B cell (primary cell): ENCODE results near the gene CAMTA2. TPM values are rescaled to one million over a fixed set of nuclear protein-coding genes. Genes with fewer than 3 reads are reported as not detected.

ENCODE experiments used
- ATAC-seq: fragments of 200-7000 bp; cut with Tn5 transposase; one replicate; pipeline ENCODE4 v1.10.0; 2021; ENCODE audit warnings: low read depth, mild to moderate bottlenecking, moderate number of reproducible peaks, moderate library complexity
- CTCF ChIA-PET: fragments of 350-600 bp; sonication (Branson Sonifier 250); formaldehyde crosslinking; loops from one replicate; lab custom pipeline; 2021; ENCODE audit warnings: antibody characterized with exemption, inconsistent platforms; lab: Charles Lee
- POLR2A ChIA-PET: fragments of 350-600 bp; sonication (Branson Sonifier 250); formaldehyde crosslinking; loops from one replicate; lab custom pipeline; 2021; ENCODE audit warnings: antibody characterized with exemption; lab: Charles Lee
- DNase-seq: peaks from one replicate; pipeline ENCODE4 v3.0.0; 2013
- H2AFZ ChIP-seq: 2 replicates; pipeline ENCODE4 v1.6.1; 2012; ENCODE audit warnings: mild to moderate bottlenecking, low read depth, low read length; ENCODE audit not compliant: insufficient read depth, poor library complexity, severe bottlenecking
- H3K27ac ChIP-seq, 2 donors: 1 replicate in 1 of 2; 2 replicates in 1 of 2; pipeline ENCODE4 v1.5.1; 2012 to 2013; ENCODE audit warnings: low read length in 2 of 2, mild to moderate bottlenecking in 2 of 2, moderate library complexity in 1 of 2
- H3K27me3 ChIP-seq, 4 experiments: fragments of 200-600 bp in 1 of 4; sonication (generic) in 1 of 4; replicated peaks in 1 of 4; 1 replicate in 2 of 4; 2 replicates in 2 of 4; pipeline versions ENCODE4 v1.6.1 to v1.7.0; 2013 to 2016; ENCODE audit warnings: low read length in 3 of 4, mild to moderate bottlenecking in 2 of 4, mixed read lengths in 1 of 4, moderate library complexity in 1 of 4; ENCODE audit not compliant: insufficient read depth in 4 of 4, control insufficient read depth in 3 of 4; ENCODE audit errors: control extremely low read depth in 1 of 4
- H3K36me3 ChIP-seq, 2 experiments: replicated peaks in 1 of 2; 1 replicate in 1 of 2; 2 replicates in 1 of 2; pipeline versions ENCODE4 v1.6.1 to v1.7.1; 2013; ENCODE audit warnings: low read length in 1 of 2; ENCODE audit not compliant: insufficient read depth in 2 of 2, control insufficient read depth in 1 of 2; ENCODE audit errors: control extremely low read depth in 1 of 2, extremely low read depth in 1 of 2
- H3K4me1 ChIP-seq, 2 donors: fragments of 200-600 bp in 1 of 2; sonication (generic) in 1 of 2; 1 replicate in 1 of 2; 2 replicates in 1 of 2; pipeline versions ENCODE4 v1.5.1 to v1.6.1; 2013 to 2017; ENCODE audit warnings: low read length in 2 of 2; ENCODE audit not compliant: control insufficient read depth in 2 of 2, insufficient read depth in 2 of 2
- H3K4me2 ChIP-seq: replicated peaks from 2 replicates; pipeline ENCODE3; 2012; ENCODE audit warnings: mild to moderate bottlenecking, low read depth, low read length; ENCODE audit not compliant: poor library complexity, severe bottlenecking
- H3K4me3 ChIP-seq, 5 experiments: fragments of 200-600 bp in 1 of 5; sonication (generic) in 1 of 5; 1 replicate in 3 of 5; 2 replicates in 2 of 5; pipeline versions ENCODE4 v1.5.1 to v1.7.0; 2011 to 2016; ENCODE audit warnings: low read length in 4 of 5, mild to moderate bottlenecking in 4 of 5, low read depth in 2 of 5, control low read depth in 1 of 5, moderate library complexity in 1 of 5; ENCODE audit not compliant: insufficient read depth in 1 of 5; ENCODE audit errors: control extremely low read depth in 1 of 5, extremely low read depth in 1 of 5
- H3K79me2 ChIP-seq: fragments of 200-600 bp; sonication (generic); one replicate; pipeline ENCODE4 v1.6.0; 2016; ENCODE audit warnings: low read length; ENCODE audit not compliant: control insufficient read depth, insufficient read depth
- H3K9ac ChIP-seq: fragments of 200-600 bp; sonication (generic); 2 replicates; pipeline ENCODE4 v1.6.1; 2017; ENCODE audit warnings: mild to moderate bottlenecking, low read length, moderate library complexity
- H3K9me3 ChIP-seq, 3 donors: one replicate each; pipeline versions ENCODE4 v1.6.1 to v1.7.1; 2013; ENCODE audit warnings: low read length in 2 of 3; ENCODE audit not compliant: control insufficient read depth in 2 of 3, insufficient read depth in 1 of 3; ENCODE audit errors: control extremely low read depth in 1 of 3
- H4K20me1 ChIP-seq: 2 replicates; pipeline ENCODE4 v1.6.0; 2012; ENCODE audit warnings: mild to moderate bottlenecking, low read length; ENCODE audit not compliant: insufficient read depth, control insufficient read depth, poor library complexity, severe bottlenecking
- H3K27ac Mint-ChIP-seq: one replicate; pipeline ENCODE4 v1.8.0; 2021; ENCODE audit warnings: mixed read lengths
- H3K27me3 Mint-ChIP-seq: one replicate; pipeline ENCODE4 v1.8.0; 2021; ENCODE audit warnings: mixed read lengths
- H3K4me1 Mint-ChIP-seq: one replicate; pipeline ENCODE4 v1.8.0; 2021; ENCODE audit warnings: mixed read lengths
- H3K4me3 Mint-ChIP-seq: one replicate; pipeline ENCODE4 v1.8.0; 2021; ENCODE audit warnings: mixed read lengths
- H3K9me3 Mint-ChIP-seq: one replicate; pipeline ENCODE4 v1.8.0; 2022; ENCODE audit warnings: mixed read lengths; ENCODE audit not compliant: insufficient read depth
- CTCF ChIP-seq: fragments of 200-600 bp; IDR thresholded peaks from one replicate; pipeline ENCODE4 v1.8.0; 2022; ENCODE audit warnings: antibody characterized with exemption, mild to moderate bottlenecking
- EZH2 ChIP-seq: IDR thresholded peaks from 2 replicates; pipeline ENCODE4 v1.6.1; 2012; ENCODE audit warnings: borderline replicate concordance, low read depth, mild to moderate bottlenecking, moderate library complexity, low read length; ENCODE audit not compliant: insufficient read depth, poor library complexity, severe bottlenecking
- WGBS: methylation state at CpG from one replicate; pipeline ENCODE4 v1.1.5; 2013; ENCODE audit warnings: missing lambda C conversion rate; ENCODE audit not compliant: insufficient coverage; 5-methylcytosine and 5-hydroxymethylcytosine counted together
- intact Hi-C: fragments of 100-400 bp; cut with micrococcal nuclease; formaldehyde crosslinking; loops from one replicate; pipeline ENCODE4 v1.10.0; 2022
- polyA plus RNA-seq: library from polyadenylated mRNA; depleted of rRNA; stranded (reverse); fragments of >200 nt; gene quantifications from 2 replicates; pipeline ENCODE4 v1.2.3, GENCODE V29; 2012
- total RNA-seq, 2 donors: library from RNA; stranded (reverse); fragments of 120-200 nt in 1 of 2; gene quantifications; 1 replicate in 1 of 2; 2 replicates in 1 of 2; pipeline versions ENCODE4 v1.2.3 to v1.2.4, GENCODE V29; 2013 to 2022

The CAMTA2 gene
- total and polyA plus RNA-seq, 2 donors (not counting 1 experiment from before 2014, with no cell fraction given), result 48.3 to 57.9 TPM

- H3K4me1 ChIP-seq, result peaks cover 22 to 26% of the 10 kb centered on the region in 2 donors
- H3K27ac Mint-ChIP-seq, result peak overlapping the region; percentile 72
- no peaks in the 10 kb centered on the region for H3K9me3 Mint-ChIP-seq
- H2AFZ ChIP-seq, result no peak overlapping the region
- peak overlapping the region; percentile 34 to 73 (median 66) for H3K4me3 ChIP-seq
- no peak for ATAC-seq
- peak overlapping the region; percentile 75 for H3K9ac ChIP-seq
- peaks cover 0 to 6% of the 10 kb centered on the region in 2 experiments for H3K36me3 ChIP-seq
- H3K4me2 ChIP-seq, result peak overlapping the region; percentile 97
- TF ChIP-seq CTCF (no peak), EZH2 (no peak)
- H3K4me3 Mint-ChIP-seq, result peak overlapping the region; percentile 83
- intact Hi-C loops, result loop anchor here (5.0 kb wide), 2 partner anchors 33 to 63 kb away; no protein-coding TSS in a partner anchor
- ChIA-PET POLR2A (interaction anchor here (2.0 to 3.1 kb wide), 3 partner anchors 12 to 51 kb away, joined by 9 to 16 read pairs (median 9); partner anchors contain the start of genes CAMTA2 and PFN1), CTCF (interaction anchor here (0.9 to 3.5 kb wide), 3 partner anchors 11 to 21 kb away, joined by 3 to 26 read pairs (median 6); partner anchors contain the start of gene CAMTA2)
- H3K4me1 Mint-ChIP-seq, result peaks cover 21% of the 10 kb centered on the region
- H3K27me3 Mint-ChIP-seq, result no peaks in the 10 kb centered on the region
- no peaks in the 10 kb centered on the region for H3K9me3 ChIP-seq
- no peaks in the 10 kb centered on the region for H3K79me2 ChIP-seq
- peaks cover 0 to 15% (median 2%) of the 10 kb centered on the region in 4 experiments for H3K27me3 ChIP-seq
- no peak overlapping the region for H3K27ac ChIP-seq
- peaks cover 8% of the 10 kb centered on the region for H4K20me1 ChIP-seq
- DNase-seq, result peak; percentile 68
- WGBS, result 46% methylated on average over 13 of the region's 14 CpGs
Measured at GRCh38 chr17:4998732-4999429, 11.4 kb upstream of the CAMTA2 start.
